ENCODE measurements around the gene RPH3AL. TPM values are rescaled to one million over a fixed set of nuclear protein-coding genes. Genes with fewer than 3 reads are reported as not detected.

The RPH3AL gene
- polyA plus RNA-seq, 3 donors = 0.71 to 1.9 (median 1.5) TPM

GRCh38 chr17:299546-299945, 53.1 kb downstream of the RPH3AL start:
- no peaks in the 10 kb centered on the region for H3K36me3 ChIP-seq (replicated peaks in 1 of 2; ENCODE audit: control insufficient read depth in 1 of 2, insufficient read depth in 2 of 2, low read length in 2 of 2)
- peaks cover 3 to 12% of the 10 kb centered on the region in 2 donors for H3K27me3 ChIP-seq (ENCODE audit: control insufficient read depth in 2 of 2, insufficient read depth in 2 of 2, low read length in 2 of 2)
- no peak for DNase-seq
- 89% methylated on average over 22 of the region's 23 CpGs for WGBS (ENCODE audit: insufficient coverage)
- H3K9ac ChIP-seq (ENCODE audit: insufficient read depth, low read length, poor library complexity, severe bottlenecking) = no peak overlapping the region
- no peaks in the 10 kb centered on the region for H4K20me1 ChIP-seq (ENCODE audit: insufficient read depth, low read length)
- no peaks in the 10 kb centered on the region for H3K9me3 ChIP-seq (replicated peaks in 1 of 2; ENCODE audit: control insufficient read depth in 1 of 2, insufficient read depth in 1 of 2, low read length in 2 of 2)
- H3K4me3 Mint-ChIP-seq = no peak overlapping the region
- intact Hi-C loops (cut with micrococcal nuclease) = no loop called here
- H3K4me1 ChIP-seq (ENCODE audit: control insufficient read depth in 1 of 2, insufficient read depth in 2 of 2, low read length in 2 of 2) = no peaks in the 10 kb centered on the region
- no peak for TF ChIP-seq CTCF (IDR thresholded peaks at IDR 0.05)
- peaks cover 7 to 17% (median 13%) of the 10 kb centered on the region in 3 donors for H3K27me3 Mint-ChIP-seq (ENCODE audit: low read depth in 3 of 3)
- H3K4me2 ChIP-seq (replicated peaks; ENCODE audit: extremely low read depth, low read length, poor library complexity, severe bottlenecking) = no peak overlapping the region
- no peak overlapping the region for H2AFZ ChIP-seq (ENCODE audit: insufficient read depth, low read depth, low read length, poor library complexity, severe bottlenecking)
- no peak overlapping the region for H3K27ac ChIP-seq (ENCODE audit: low read depth in 1 of 2, low read length in 2 of 2)
- no peaks in the 10 kb centered on the region for H3K79me2 ChIP-seq (ENCODE audit: insufficient read depth, low read length)
- no peaks in the 10 kb centered on the region for H3K9me3 Mint-ChIP-seq
- peaks cover 2% of the 10 kb centered on the region for H3K4me1 Mint-ChIP-seq
- H3K36me3 Mint-ChIP-seq = no peaks in the 10 kb centered on the region
- H3K27ac Mint-ChIP-seq = no peak overlapping the region
- H3K4me3 ChIP-seq (replicated peaks in 1 of 3; ENCODE audit: low read depth in 2 of 3, low read length in 3 of 3) = no peak overlapping the region

GRCh38 chr17:298791-299450, 53.7 kb downstream of the RPH3AL start:
- no peak for DNase-seq
- no peak overlapping the region for H2AFZ ChIP-seq (ENCODE audit: insufficient read depth, low read depth, low read length, poor library complexity, severe bottlenecking)
- no peak for TF ChIP-seq CTCF (IDR thresholded peaks at IDR 0.05)
- no peaks in the 10 kb centered on the region for H3K4me1 ChIP-seq (ENCODE audit: control insufficient read depth in 1 of 2, insufficient read depth in 2 of 2, low read length in 2 of 2)
- intact Hi-C loops (cut with micrococcal nuclease) = no loop called here
- H3K27ac ChIP-seq (ENCODE audit: low read depth in 1 of 2, low read length in 2 of 2) = no peak overlapping the region
- Mint-ChIP-seq H3K9me3 (peaks cover 0 to 3% (median 0%) of the 10 kb centered on the region in 7 donors), H3K4me1 (peaks cover 4% of the 10 kb centered on the region), H3K36me3 (no peaks in the 10 kb centered on the region), H3K27ac (no peak overlapping the region), H3K4me3 (no peak overlapping the region), H3K27me3 (ENCODE audit: low read depth in 3 of 3) (peaks cover 10 to 16% (median 14%) of the 10 kb centered on the region in 3 donors)
- no peaks in the 10 kb centered on the region for H3K79me2 ChIP-seq (ENCODE audit: insufficient read depth, low read length)
- H3K4me2 ChIP-seq (replicated peaks; ENCODE audit: extremely low read depth, low read length, poor library complexity, severe bottlenecking) = no peak overlapping the region
- no peaks in the 10 kb centered on the region for H4K20me1 ChIP-seq (ENCODE audit: insufficient read depth, low read length)
- 92% methylated on average over 14 of the region's 17 CpGs for WGBS (ENCODE audit: insufficient coverage)
- H3K4me3 ChIP-seq (replicated peaks in 1 of 3; ENCODE audit: low read depth in 2 of 3, low read length in 3 of 3) = no peak overlapping the region
- peaks cover 0 to 6% of the 10 kb centered on the region in 2 donors for H3K27me3 ChIP-seq (ENCODE audit: control insufficient read depth in 2 of 2, insufficient read depth in 2 of 2, low read length in 2 of 2)
- H3K9me3 ChIP-seq (replicated peaks in 1 of 2; ENCODE audit: control insufficient read depth in 1 of 2, insufficient read depth in 1 of 2, low read length in 2 of 2) = no peaks in the 10 kb centered on the region
- H3K36me3 ChIP-seq (replicated peaks in 1 of 2; ENCODE audit: control insufficient read depth in 1 of 2, insufficient read depth in 2 of 2, low read length in 2 of 2) = no peaks in the 10 kb centered on the region
- no peak overlapping the region for H3K9ac ChIP-seq (ENCODE audit: insufficient read depth, low read length, poor library complexity, severe bottlenecking)
